A549 (cell line): Measurements from ENCODE around the gene SIK2. TPM values are rescaled to one million over a fixed set of nuclear protein-coding genes. Genes with fewer than 3 reads are reported as not detected.

ENCODE experiments used
- ATAC-seq, 2 experiments: fragments of 200-7000 bp in 1 of 2; fragments of >200 bp in 1 of 2; cut with Nextera tagmentation in 1 of 2; cut with Tn5 transposase in 1 of 2; 3 replicates each; pipeline versions ENCODE4 v1.8.0 to v1.9.1; 2018 to 2020; ENCODE audit warnings: mild to moderate bottlenecking in 1 of 2, moderate library complexity in 1 of 2
- CTCF ChIA-PET: fragments of 300-600 bp; sonication (Branson Sonifier 250); formaldehyde crosslinking; extraction: SDS; loops from one replicate; lab custom pipeline; 2021; ENCODE audit warnings: antibody characterized with exemption, inconsistent platforms; lab: Yijun Ruan, JAX
- POLR2A ChIA-PET: fragments of 350-600 bp; formaldehyde crosslinking; extraction: SDS; loops from one replicate; lab custom pipeline; 2021; ENCODE audit warnings: antibody characterized with exemption, inconsistent platforms; lab: Yijun Ruan, JAX
- DNase-seq, 2 experiments: peaks; one replicate each; pipeline versions ENCODE4 v3.0.0 to v3.0.0-alpha.2; 2011 to 2016; ENCODE audit warnings: low read depth in 1 of 2, low spot score in 1 of 2
- FAIRE-seq: peaks from 2 replicates; lab custom pipeline; 2011; peaks lifted over from hg19 to GRCh38; lab: Jason Lieb, UNC
- H3K27ac ChIP-seq, 2 experiments: fragments of >200 bp; sonication (Bioruptor Twin); formaldehyde crosslinking; 3 replicates each; pipeline ENCODE4 v1.5.1; 2016 to 2017
- H3K4me1 ChIP-seq: fragments of >200 bp; sonication (Bioruptor Twin); formaldehyde crosslinking; 3 replicates; pipeline ENCODE4 v1.6.1; 2016
- H3K4me2 ChIP-seq: fragments of >200 bp; sonication (Bioruptor Twin); formaldehyde crosslinking; 3 replicates; pipeline ENCODE4 v1.6.1; 2016
- H3K4me3 ChIP-seq: fragments of >200 bp; sonication (Bioruptor Twin); formaldehyde crosslinking; 3 replicates; pipeline ENCODE4 v1.5.1; 2016
- H3K9me3 ChIP-seq: fragments of >200 bp; sonication (Bioruptor Twin); formaldehyde crosslinking; 3 replicates; pipeline ENCODE4 v1.6.1; 2016
- CBX2 ChIP-seq: fragments of 200-600 bp; sonication (generic); IDR thresholded peaks from 2 replicates; pipeline ENCODE4 v1.6.1; 2016; ENCODE audit warnings: low read depth, mild to moderate bottlenecking, borderline replicate concordance
- CBX8 ChIP-seq: fragments of 200-600 bp; sonication (generic); IDR thresholded peaks from 2 replicates; pipeline ENCODE4 v1.6.1; 2016
- CHD2 ChIP-seq: fragments of 150-350 bp; IDR thresholded peaks from 2 replicates; pipeline ENCODE4 v1.6.1; 2014; ENCODE audit warnings: low read length; ENCODE audit not compliant: partially characterized antibody
- EHF ChIP-seq: fragments of 250-450 bp; sonication (Bioruptor Pico); IDR thresholded peaks from 2 replicates; pipeline ENCODE4 v1.5.0; 2020; ENCODE audit warnings: mild to moderate bottlenecking
- FOSL2 ChIP-seq, 2 experiments: fragments of 450-650 bp in 1 of 2; fragments of >200 bp in 1 of 2; sonication (Bioruptor Twin) in 1 of 2; formaldehyde crosslinking; IDR thresholded peaks; 2 replicates each; pipeline versions ENCODE4 v1.5.0 to v1.6.1; 2016 to 2020; ENCODE audit warnings: mild to moderate bottlenecking in 1 of 2, moderate library complexity in 1 of 2
- HEYL ChIP-seq: fragments of 250-450 bp; sonication (Bioruptor Pico); IDR thresholded peaks from 2 replicates; pipeline ENCODE4 v1.8.0; 2021; ENCODE audit warnings: mild to moderate bottlenecking, moderate library complexity
- HOXB5 ChIP-seq: fragments of 250-450 bp; sonication (Bioruptor Pico); IDR thresholded peaks from 2 replicates; pipeline ENCODE4 v1.5.0; 2020; ENCODE audit warnings: mild to moderate bottlenecking, moderate library complexity
- MAZ ChIP-seq: fragments of 150-350 bp; IDR thresholded peaks from 2 replicates; pipeline ENCODE4 v1.6.1; 2014; ENCODE audit warnings: antibody characterized with exemption, low read depth, low read length, borderline replicate concordance
- PHF8 ChIP-seq: fragments of 200-600 bp; sonication (generic); IDR thresholded peaks from 2 replicates; pipeline ENCODE4 v1.6.1; 2016; ENCODE audit warnings: low read depth, mild to moderate bottlenecking, antibody characterized with exemption, moderate library complexity, borderline replicate concordance
- RAD21 ChIP-seq, 2 experiments: fragments of >200 bp in 1 of 2; sonication (Bioruptor Twin) in 1 of 2; formaldehyde crosslinking in 1 of 2; IDR thresholded peaks in 1 of 2; conservative IDR thresholded peaks in 1 of 2; 2 replicates in 1 of 2; 3 replicates in 1 of 2; pipeline ENCODE4 v1.6.1; 2012 to 2018; ENCODE audit warnings: inconsistent platforms in 1 of 2
- RARB ChIP-seq: fragments of 250-450 bp; sonication (Bioruptor Pico); IDR thresholded peaks from 2 replicates; pipeline ENCODE4 v1.8.0; 2021; ENCODE audit warnings: mild to moderate bottlenecking, moderate library complexity
- RFX5 ChIP-seq: fragments of 450-650 bp; IDR thresholded peaks from 2 replicates; pipeline ENCODE4 v1.7.1; 2014; ENCODE audit warnings: antibody characterized with exemption, mild to moderate bottlenecking, moderate library complexity
- SMC3 ChIP-seq: fragments of >200 bp; sonication (Bioruptor Twin); formaldehyde crosslinking; IDR thresholded peaks from 3 replicates; pipeline ENCODE4 v1.6.1; 2018; ENCODE audit warnings: inconsistent platforms
- SREBF2 ChIP-seq: fragments of 450-650 bp; IDR thresholded peaks from 2 replicates; pipeline ENCODE4 v1.6.1; 2014; ENCODE audit warnings: mild to moderate bottlenecking, moderate library complexity
- TFCP2L1 ChIP-seq: fragments of 250-450 bp; sonication (Bioruptor Pico); IDR thresholded peaks from 2 replicates; pipeline ENCODE4 v1.5.0; 2021; ENCODE audit warnings: mild to moderate bottlenecking
- ZFP36 ChIP-seq: fragments of 450-650 bp; IDR thresholded peaks from 2 replicates; pipeline ENCODE4 v1.6.1; 2014; ENCODE audit warnings: borderline replicate concordance; ENCODE audit not compliant: partially characterized antibody
- ZNF302 ChIP-seq: fragments of 250-450 bp; sonication (Bioruptor Pico); IDR thresholded peaks from 2 replicates; pipeline ENCODE4 v1.9.0; 2021; ENCODE audit warnings: inconsistent platforms, mild to moderate bottlenecking, moderate library complexity
- WGBS: methylation state at CpG from one replicate; pipeline ENCODE4 v1.1.6; 2017; ENCODE audit errors: missing lambda C conversion rate; 5-methylcytosine and 5-hydroxymethylcytosine counted together
- polyA plus RNA-seq, 4 experiments: library from polyadenylated mRNA; depleted of rRNA in 3 of 4; stranded (reverse); fragments of >200 nt; fragmentation: RNase III in 1 of 4; extraction: RNeasy Plus Mini Kit Qiagen cat#74134 plus additional on column Dnase treatment in 1 of 4; gene quantifications; 2 replicates in 3 of 4; 3 replicates in 1 of 4; pipeline ENCODE4 v1.2.3, GENCODE V29; 2011 to 2017
- TF ChIP-seq, protein P1 (sequence below): fragments of >200 bp; sonication (Bioruptor Twin); formaldehyde crosslinking; IDR thresholded peaks from 3 replicates; pipeline ENCODE4 v1.5.1; 2016

SIK2 gene
- polyA plus RNA-seq, 2 of the 4 experiments (the other 2 are of a cell fraction) = 4.5 to 9.0 TPM

DNA sequence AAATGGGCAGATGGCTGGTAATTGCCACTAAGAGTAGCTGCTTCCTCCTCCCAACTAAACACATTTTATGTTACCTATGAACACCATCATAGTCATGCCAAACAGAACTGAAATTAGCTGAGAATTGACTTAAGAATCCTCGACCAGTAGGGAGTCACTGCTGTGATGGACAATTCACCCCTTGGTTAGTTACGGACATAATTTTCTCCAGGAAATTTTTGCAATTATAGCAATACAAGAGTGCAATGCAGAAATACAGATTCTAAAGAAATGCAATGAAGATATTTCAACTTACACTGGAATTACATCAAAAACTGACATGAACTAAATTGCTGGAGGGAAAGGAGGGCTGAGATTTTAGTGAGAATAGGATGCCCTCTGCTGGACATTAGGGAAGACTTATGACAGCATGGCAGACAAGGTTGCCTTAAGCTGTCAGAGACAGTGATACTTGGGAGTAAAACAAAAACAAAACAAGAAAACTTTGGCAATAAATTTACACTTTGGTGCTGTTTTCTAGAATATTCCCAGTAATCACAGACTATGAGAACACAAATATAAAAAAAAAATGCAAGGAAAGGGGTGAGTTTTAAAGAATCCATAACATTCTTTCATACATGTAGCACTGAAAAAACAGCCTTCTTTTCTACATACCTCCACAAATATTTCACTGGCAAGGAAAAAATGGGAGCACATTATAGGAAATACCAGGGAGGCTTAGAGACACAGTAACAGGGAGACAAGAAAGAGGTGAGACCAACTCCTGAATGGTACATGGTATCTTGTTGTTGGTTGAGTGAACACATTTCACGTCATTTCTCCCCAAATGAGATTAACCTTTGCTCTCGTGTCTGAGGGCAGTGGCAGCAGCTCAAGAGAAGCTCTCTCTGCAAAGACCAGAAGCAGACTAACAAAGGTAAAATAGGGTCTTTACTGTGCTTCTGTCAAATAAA lies 175.1 kb downstream of the SIK2 start:
- Histone ChIP-seq H3K4me2 (no peak overlapping the region), H3K9me3 (no peaks in the 10 kb centered on the region), H3K4me3 (no peak overlapping the region), H3K4me1 (no peaks in the 10 kb centered on the region), H3K27ac (no peak overlapping the region)
- ChIA-PET POLR2A (interaction anchor here (0.5 kb wide), 1 partner anchor 11 kb away, joined by 4 read pairs; the partner anchor contains the start of gene PPP2R1B), CTCF (interaction anchor here (0.6 to 6.3 kb wide), 41 partner anchors 10 to 331 kb away, joined by 3 to 59 read pairs (median 4); partner anchors contain the start of genes PPP2R1B and SIK2)
- no peak for FAIRE-seq
- ATAC-seq = peak; percentile 92 to 98
- peak; percentile 47 to 66 for DNase-seq
- TF ChIP-seq CBX8 = no peak
- no peak for TF ChIP-seq EHF
- TF ChIP-seq, protein P1, sequence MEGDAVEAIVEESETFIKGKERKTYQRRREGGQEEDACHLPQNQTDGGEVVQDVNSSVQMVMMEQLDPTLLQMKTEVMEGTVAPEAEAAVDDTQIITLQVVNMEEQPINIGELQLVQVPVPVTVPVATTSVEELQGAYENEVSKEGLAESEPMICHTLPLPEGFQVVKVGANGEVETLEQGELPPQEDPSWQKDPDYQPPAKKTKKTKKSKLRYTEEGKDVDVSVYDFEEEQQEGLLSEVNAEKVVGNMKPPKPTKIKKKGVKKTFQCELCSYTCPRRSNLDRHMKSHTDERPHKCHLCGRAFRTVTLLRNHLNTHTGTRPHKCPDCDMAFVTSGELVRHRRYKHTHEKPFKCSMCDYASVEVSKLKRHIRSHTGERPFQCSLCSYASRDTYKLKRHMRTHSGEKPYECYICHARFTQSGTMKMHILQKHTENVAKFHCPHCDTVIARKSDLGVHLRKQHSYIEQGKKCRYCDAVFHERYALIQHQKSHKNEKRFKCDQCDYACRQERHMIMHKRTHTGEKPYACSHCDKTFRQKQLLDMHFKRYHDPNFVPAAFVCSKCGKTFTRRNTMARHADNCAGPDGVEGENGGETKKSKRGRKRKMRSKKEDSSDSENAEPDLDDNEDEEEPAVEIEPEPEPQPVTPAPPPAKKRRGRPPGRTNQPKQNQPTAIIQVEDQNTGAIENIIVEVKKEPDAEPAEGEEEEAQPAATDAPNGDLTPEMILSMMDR = peak; percentile 73
- TF ChIP-seq CBX2 = no peak
- no peak for TF ChIP-seq RFX5
- TF ChIP-seq TFCP2L1 = no peak
- no peak for TF ChIP-seq ZNF302
- peak; percentile 86 for TF ChIP-seq SMC3
- no peak for TF ChIP-seq SREBF2
- no peak for TF ChIP-seq RARB (CRISPR knock-in tag)
- TF ChIP-seq FOSL2 (IDR thresholded peaks at IDR 0.05) = no peak
- TF ChIP-seq FOSL2 (CRISPR knock-in tag; IDR thresholded peaks at IDR 0.05) = no peak
- peak; percentile 76 to 84 for TF ChIP-seq RAD21 (conservative IDR thresholded peaks at IDR 0.05 in 1 of 2, IDR thresholded peaks at IDR 0.05 in 1 of 2)
- WGBS = 81% methylated on average over 4 of the region's 4 CpGs

DNA sequence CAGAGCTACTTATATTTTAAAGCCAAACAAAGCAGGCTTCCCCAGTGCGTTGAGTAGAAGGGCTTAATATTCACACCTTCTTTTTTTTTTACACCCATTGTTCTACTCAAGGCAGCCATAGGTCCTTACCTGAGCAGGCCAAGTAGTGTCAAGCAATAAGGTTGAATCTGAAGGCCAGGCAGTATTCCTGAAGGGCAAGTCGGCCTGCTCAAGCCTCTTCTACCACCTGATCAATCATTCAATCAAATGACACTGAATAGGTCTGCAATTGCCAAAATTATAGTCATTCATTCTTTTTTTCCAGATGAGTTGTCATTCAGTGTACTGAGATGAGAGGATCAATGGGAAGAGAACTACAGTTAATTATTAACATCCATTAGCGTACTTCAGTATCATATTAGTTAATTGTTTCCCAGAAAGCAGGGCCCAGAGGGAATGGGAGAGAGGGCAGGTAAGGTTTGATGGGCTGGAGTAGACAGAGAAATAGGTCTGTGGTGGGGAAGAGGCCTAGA lies 175.9 kb downstream of the SIK2 start:
- no peak overlapping the region for H3K4me2 ChIP-seq
- no peaks in the 10 kb centered on the region for H3K4me1 ChIP-seq
- no peak overlapping the region for H3K4me3 ChIP-seq
- DNase-seq (no peak), FAIRE-seq (no peak), ATAC-seq (no peak)
- no peaks in the 10 kb centered on the region for H3K9me3 ChIP-seq
- no peak overlapping the region for H3K27ac ChIP-seq
- TF ChIP-seq HOXB5 (CRISPR knock-in tag) (no peak), HEYL (CRISPR knock-in tag) (no peak), MAZ (no peak), PHF8 (no peak), ZFP36 (no peak)
- WGBS = 100% methylated on average over 3 of the region's 3 CpGs
- CTCF ChIA-PET = interaction anchor here (0.7 to 6.3 kb wide), 20 partner anchors 10 to 332 kb away, joined by 3 to 59 read pairs (median 10); partner anchors contain the start of genes PPP2R1B and SIK2
- POLR2A ChIA-PET = no interaction called here

DNA sequence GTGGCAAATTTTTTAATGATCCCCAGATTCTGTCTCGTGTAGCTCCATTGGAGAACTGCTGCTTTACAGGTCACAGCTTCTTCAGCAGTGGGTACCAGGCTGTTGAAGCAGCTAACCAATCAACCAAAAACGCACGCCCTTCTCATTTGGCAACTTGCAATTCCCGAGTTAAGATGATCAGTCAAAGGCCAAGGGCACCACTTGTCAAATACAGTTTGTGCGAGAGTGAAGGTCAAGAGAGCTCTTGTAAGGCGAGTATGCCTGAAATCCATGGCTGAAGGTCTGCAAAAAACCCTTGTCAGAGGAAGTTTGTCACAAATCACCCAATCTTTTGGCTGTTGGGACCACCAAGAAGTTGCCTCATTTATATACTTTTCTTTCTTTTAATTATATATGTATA lies 176.9 kb downstream of the SIK2 start:
- DNase-seq (no peak), FAIRE-seq (no peak), ATAC-seq (no peak)
- no peak overlapping the region for H3K27ac ChIP-seq
- no peak overlapping the region for H3K4me2 ChIP-seq
- H3K4me1 ChIP-seq = no peaks in the 10 kb centered on the region
- CTCF ChIA-PET = interaction anchor here (1.0 to 6.3 kb wide), 10 partner anchors 9 to 213 kb away, joined by 3 to 59 read pairs (median 14); partner anchors contain the start of genes PPP2R1B and SIK2
- WGBS = 82% methylated on average over 6 of the region's 6 CpGs
- H3K9me3 ChIP-seq = no peaks in the 10 kb centered on the region
- no peak overlapping the region for H3K4me3 ChIP-seq
- POLR2A ChIA-PET = no interaction called here
- TF ChIP-seq EHF (no peak), CBX8 (no peak), CHD2 (no peak)

Other genes starting within 250 kb of the SIK2 start
- not detected in 2 replicates for gene POU2AF1, start 223.2 kb upstream of the SIK2 start, polyA plus RNA-seq (2011; rRNA removed)
- gene POU2AF1, start 223.2 kb upstream of the SIK2 start, polyA plus RNA-seq (2017; fragmentation: RNase III; extraction: RNeasy Plus Mini Kit Qiagen cat#74134 plus additional on column Dnase treatment) = not detected in 3 replicates
- 0.32 and 0.36 TPM in 2 replicates for gene BTG4, start 90.1 kb upstream of the SIK2 start, polyA plus RNA-seq (2011; rRNA removed)
- 0.23 to 0.38 TPM (median 0.34 TPM) in 3 replicates for gene BTG4, start 90.1 kb upstream of the SIK2 start, polyA plus RNA-seq (2017; fragmentation: RNase III; extraction: RNeasy Plus Mini Kit Qiagen cat#74134 plus additional on column Dnase treatment)
- not detected in 2 replicates for gene HOATZ, start 87.7 kb upstream of the SIK2 start, polyA plus RNA-seq (2011; rRNA removed)
- gene HOATZ, start 87.7 kb upstream of the SIK2 start, polyA plus RNA-seq (2017; fragmentation: RNase III; extraction: RNeasy Plus Mini Kit Qiagen cat#74134 plus additional on column Dnase treatment) = not detected in 3 replicates
- 2.8 and 4.1 TPM in 2 replicates for gene LAYN, start 61.7 kb upstream of the SIK2 start, polyA plus RNA-seq (2011; rRNA removed)
- 9.0 to 12.2 TPM (median 12.0 TPM) in 3 replicates for gene LAYN, start 61.7 kb upstream of the SIK2 start, polyA plus RNA-seq (2017; fragmentation: RNase III; extraction: RNeasy Plus Mini Kit Qiagen cat#74134 plus additional on column Dnase treatment)
- 24.7 and 26.3 TPM in 2 replicates for gene PPP2R1B, start 163.9 kb downstream of the SIK2 start, polyA plus RNA-seq (2011; rRNA removed)
- 16.9 to 18.6 TPM (median 17.9 TPM) in 3 replicates for gene PPP2R1B, start 163.9 kb downstream of the SIK2 start, polyA plus RNA-seq (2017; fragmentation: RNase III; extraction: RNeasy Plus Mini Kit Qiagen cat#74134 plus additional on column Dnase treatment)